ENCODE results near the gene COMMD2. TPM values are rescaled to one million over a fixed set of nuclear protein-coding genes. Genes with fewer than 3 reads are reported as not detected.

The COMMD2 gene
- total RNA-seq, 6 experiments from 2014 or later: 27.0 to 32.8 (median 31.5) TPM

DNA sequence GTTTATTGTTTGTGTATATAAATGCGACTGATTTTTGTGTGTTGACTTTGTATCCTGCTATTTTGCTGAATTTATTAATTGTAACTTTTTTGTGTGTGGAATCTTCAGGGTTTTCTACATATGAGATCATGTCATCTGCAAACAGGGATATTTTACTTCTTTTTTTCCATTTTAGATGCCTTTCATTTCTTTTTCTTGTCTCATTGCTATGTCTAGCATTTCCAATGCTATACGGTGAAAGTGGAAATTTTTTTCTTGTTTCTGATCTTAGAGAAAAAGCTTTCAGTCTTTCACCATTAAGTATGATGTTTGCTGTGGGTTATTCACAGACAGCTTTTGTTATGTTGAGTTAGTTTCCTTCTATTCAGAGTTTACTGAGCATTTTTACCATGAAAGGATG is 31.4 kb downstream of the COMMD2 start:
- no peak for DNase-seq

DNA sequence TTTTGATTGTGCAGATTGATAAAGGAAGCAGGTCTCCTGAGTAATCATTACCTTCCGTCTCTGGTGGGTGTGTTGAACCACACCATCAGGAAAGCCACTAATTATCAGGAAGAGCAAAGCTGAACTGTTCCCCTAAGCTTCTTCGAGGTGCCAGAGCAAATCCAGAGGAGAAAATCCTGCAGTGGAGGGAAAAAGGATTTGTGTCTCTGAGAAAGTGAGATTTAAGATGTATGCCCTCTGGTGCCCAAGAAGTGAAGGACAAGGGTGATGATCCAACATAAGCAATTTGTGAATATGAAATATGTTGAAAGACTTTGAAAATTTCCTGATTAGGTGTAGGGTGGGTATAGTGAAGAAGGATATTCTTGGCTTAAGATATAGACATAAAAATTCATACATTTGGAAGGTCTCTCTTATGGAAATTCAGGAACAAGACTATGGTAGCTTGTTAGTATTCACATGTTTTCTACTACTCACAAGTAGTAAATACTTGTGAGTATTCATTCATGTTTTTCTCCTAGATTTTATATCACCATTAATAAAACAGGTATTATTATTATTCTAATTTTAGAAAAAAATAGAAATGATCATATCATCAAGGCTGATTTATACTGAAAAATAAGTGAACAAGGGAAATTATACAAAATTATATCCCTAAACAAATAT is 34.8 kb downstream of the COMMD2 start:
- Mint-ChIP-seq H3K4me3 (no peak overlapping the region), H3K27me3 (ENCODE audit: insufficient read depth) (no peaks in the 10 kb centered on the region), H3K9me3 (peaks cover 22% of the 10 kb centered on the region), H3K36me3 (ENCODE audit: low read depth) (peaks cover 21% of the 10 kb centered on the region), H3K4me1 (ENCODE audit: low read depth) (peaks cover 7% of the 10 kb centered on the region), H3K27ac (no peak overlapping the region)
- TF ChIP-seq, protein P1, sequence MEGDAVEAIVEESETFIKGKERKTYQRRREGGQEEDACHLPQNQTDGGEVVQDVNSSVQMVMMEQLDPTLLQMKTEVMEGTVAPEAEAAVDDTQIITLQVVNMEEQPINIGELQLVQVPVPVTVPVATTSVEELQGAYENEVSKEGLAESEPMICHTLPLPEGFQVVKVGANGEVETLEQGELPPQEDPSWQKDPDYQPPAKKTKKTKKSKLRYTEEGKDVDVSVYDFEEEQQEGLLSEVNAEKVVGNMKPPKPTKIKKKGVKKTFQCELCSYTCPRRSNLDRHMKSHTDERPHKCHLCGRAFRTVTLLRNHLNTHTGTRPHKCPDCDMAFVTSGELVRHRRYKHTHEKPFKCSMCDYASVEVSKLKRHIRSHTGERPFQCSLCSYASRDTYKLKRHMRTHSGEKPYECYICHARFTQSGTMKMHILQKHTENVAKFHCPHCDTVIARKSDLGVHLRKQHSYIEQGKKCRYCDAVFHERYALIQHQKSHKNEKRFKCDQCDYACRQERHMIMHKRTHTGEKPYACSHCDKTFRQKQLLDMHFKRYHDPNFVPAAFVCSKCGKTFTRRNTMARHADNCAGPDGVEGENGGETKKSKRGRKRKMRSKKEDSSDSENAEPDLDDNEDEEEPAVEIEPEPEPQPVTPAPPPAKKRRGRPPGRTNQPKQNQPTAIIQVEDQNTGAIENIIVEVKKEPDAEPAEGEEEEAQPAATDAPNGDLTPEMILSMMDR (IDR thresholded peaks at IDR 0.05): peak; percentile 89
- peak; percentile 72 for DNase-seq

More for the DNA sequence above, 31.4 kb downstream of the COMMD2 start:
- Mint-ChIP-seq H3K27me3 (ENCODE audit: insufficient read depth) (no peaks in the 10 kb centered on the region), H3K4me1 (ENCODE audit: low read depth) (peaks cover 7% of the 10 kb centered on the region), H3K27ac (no peak overlapping the region), H3K4me3 (no peak overlapping the region), H3K9me3 (peaks cover 22% of the 10 kb centered on the region), H3K36me3 (ENCODE audit: low read depth) (peaks cover 21% of the 10 kb centered on the region)
- TF ChIP-seq, protein P1 (IDR thresholded peaks at IDR 0.05): no peak

DNA sequence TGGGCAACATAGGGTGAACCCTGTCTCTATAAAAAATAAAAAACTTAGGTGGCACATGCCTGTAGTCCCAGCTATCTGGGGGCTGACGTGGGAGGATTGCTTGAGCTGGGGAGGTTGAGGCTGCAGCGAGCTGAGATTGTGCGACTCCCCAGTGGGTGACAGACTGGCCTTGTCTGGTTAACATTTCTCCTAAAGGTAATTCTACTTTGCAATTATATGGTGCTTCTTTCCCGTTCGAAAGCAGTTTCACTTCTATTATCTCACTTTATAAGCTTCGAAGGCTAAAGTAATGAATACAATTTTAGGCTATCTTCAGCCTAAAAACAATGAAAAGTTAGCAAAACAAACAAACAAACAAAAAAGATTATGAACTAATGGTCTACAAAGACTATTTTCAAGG is 35.3 kb downstream of the COMMD2 start:
- H3K4me1 Mint-ChIP-seq (ENCODE audit: low read depth): peaks cover 7% of the 10 kb centered on the region
- no peak overlapping the region for H3K27ac Mint-ChIP-seq
- no peak for DNase-seq
- H3K4me3 Mint-ChIP-seq: no peak overlapping the region
- no peaks in the 10 kb centered on the region for H3K27me3 Mint-ChIP-seq (ENCODE audit: insufficient read depth)
- TF ChIP-seq, protein P1 (IDR thresholded peaks at IDR 0.05): no peak
- peaks cover 21% of the 10 kb centered on the region for H3K36me3 Mint-ChIP-seq (ENCODE audit: low read depth)
- H3K9me3 Mint-ChIP-seq: peaks cover 21% of the 10 kb centered on the region

DNA sequence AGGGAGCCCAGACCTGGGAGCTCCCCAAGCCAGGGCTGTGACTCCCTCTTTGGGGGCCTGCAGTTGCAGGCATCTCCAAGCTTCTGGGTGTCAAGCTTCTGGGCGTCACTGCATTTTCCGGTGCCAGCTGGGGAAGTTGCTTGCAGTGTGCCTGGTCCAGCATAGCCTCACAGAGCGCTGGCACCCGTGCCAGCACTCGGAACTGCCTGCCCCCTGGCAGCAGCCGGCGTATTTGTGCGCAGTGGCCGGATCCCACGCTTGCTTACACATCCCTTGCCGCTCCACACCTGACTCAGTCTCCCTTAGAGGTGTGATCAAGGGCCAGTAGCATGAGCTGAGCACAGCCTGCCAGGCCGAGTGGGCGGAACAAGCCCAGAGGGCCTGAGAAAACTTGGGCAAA is 37.0 kb downstream of the COMMD2 start:
- Mint-ChIP-seq H3K36me3 (ENCODE audit: low read depth) (peaks cover 9% of the 10 kb centered on the region; the same call in 1 of the 2 replicates), H3K4me3 (no peak overlapping the region), H3K27ac (no peak overlapping the region), H3K9me3 (peaks cover 3% of the 10 kb centered on the region; the same call in 1 of the 2 replicates), H3K4me1 (ENCODE audit: low read depth) (peaks cover 7% of the 10 kb centered on the region), H3K27me3 (ENCODE audit: insufficient read depth) (no peaks in the 10 kb centered on the region)
- no peak for DNase-seq
- TF ChIP-seq, protein P1 (IDR thresholded peaks at IDR 0.05): no peak

DNA sequence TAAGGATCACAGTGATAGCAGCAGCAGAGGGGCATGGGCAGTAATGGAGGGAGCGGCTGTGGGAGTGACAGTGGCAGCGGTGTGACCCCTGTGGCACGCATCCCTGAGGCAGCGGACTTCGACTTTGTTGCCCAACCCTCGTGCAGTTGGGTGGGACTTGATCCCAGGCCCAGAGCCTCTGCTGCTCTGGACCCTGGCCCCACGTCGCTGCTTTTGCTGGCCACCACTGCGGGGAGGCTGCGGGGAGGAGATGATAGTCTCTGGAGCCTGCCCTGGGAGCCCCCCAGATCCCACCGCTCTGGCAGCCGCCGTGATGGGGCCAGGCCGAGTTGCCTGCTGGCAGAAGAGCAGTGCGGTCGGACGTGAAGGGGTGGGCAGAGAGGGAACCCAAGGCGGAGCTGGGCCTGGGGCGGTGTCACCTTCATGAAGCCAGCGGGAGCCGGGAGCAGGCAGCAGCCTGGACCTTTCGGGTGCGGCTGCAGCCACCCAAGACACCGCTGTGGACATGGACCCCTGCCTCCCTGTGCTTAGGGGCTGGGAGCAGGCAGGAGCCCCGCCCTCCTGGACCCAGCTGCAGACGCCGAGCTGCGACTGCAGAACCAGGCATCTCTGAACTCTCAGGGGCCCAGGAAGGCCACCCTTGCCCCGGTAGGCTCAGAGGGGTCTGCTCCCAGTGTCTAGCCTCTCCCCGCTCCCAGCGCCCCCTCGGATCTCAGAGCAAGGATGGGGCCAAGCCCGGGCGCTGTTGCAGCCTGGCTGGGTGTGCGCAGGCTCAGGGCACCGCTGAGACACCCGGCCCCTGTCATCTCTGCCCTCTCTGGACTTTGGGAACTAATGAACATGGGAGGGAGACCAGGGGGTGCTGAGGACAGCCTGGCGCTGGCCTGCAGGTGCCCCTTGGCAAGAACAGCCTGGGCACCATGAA is 38.3 kb downstream of the COMMD2 start:
- TF ChIP-seq, protein P1 (IDR thresholded peaks at IDR 0.05): no peak
- no peaks in the 10 kb centered on the region for H3K9me3 Mint-ChIP-seq

More for the DNA sequence above, 38.3 kb downstream of the COMMD2 start:
- H3K4me3 Mint-ChIP-seq: no peak overlapping the region
- no peaks in the 10 kb centered on the region for H3K36me3 Mint-ChIP-seq (ENCODE audit: low read depth)
- H3K27ac Mint-ChIP-seq: no peak overlapping the region
- peaks cover 7% of the 10 kb centered on the region for H3K4me1 Mint-ChIP-seq (ENCODE audit: low read depth)
- no peaks in the 10 kb centered on the region for H3K27me3 Mint-ChIP-seq (ENCODE audit: insufficient read depth)
- no peak for DNase-seq
